ENCODE measurements around the gene PACRG.

The PACRG gene

DNA sequence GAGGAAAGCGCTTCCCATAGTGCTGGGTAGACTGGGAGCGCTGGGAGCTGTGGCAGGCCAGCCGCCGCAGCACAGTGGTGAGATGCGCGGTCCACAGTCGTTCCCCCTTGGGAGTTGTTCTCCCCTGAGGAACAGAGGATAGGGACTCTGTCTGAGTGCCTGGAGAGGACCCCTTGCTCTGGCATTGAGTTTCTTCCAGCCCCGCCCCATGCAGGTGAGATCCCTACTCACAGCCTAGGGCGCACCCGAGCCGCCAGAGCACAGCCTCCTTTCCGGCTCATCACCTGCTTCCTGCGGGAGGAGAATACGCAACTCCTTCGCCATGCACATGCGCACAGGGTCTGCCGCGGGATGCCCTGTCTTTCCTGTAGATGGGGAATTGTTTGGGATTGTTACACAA, 140.6 kb downstream of the PACRG start:
- DNase-seq, result no peak

DNA sequence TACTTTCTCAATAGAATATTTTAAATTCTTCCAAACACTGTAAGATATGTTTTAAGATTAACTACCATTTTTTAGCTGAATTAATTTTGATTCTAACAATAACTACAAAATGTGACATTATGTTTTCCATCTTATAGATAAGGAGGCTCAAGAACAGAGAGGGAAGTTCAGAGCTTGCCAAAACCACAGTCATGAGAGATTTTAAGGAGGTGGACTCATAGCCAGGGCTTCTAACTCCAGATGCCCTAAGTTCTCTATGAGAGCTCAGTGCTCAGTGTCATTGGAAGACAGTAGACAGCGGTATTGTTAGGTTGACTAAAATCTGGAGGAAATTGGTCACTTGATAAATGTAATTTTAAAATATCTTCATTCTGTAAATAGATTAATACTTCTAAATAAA, 144.2 kb downstream of the PACRG start:
- DNase-seq, result no peak

DNA sequence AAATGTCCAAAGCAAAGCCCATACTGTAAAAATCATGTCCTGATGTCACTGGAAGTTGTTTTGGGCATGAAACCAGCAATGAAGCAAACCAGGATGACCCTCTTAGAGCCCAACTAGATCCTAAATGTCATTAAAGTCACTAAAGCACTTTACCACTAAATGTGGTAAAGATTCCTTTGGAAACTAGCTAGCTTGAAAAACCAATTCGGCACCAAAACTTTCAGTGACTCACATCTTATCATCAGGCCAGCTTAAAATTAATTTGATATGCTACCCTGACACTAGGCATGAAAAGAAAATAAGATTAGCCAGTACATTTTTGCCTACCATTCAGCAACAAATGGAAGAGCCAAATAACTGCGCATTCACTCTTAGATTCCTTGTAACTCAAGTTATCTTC, 145.8 kb downstream of the PACRG start:
- no peak for DNase-seq

DNA sequence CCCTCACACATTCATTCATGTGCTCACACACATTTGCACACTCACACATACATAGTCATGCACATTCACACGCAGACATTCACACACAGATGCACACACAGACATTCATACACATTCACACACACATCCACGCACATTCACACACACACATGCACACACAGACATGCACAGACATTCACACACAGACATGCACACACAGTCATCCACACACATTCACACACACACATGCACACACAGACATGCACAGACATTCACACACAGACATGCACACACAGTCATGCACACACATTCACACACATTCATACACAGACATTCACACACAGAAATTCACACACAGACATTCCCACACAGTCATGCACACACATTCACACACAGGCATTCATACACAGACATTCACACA, 147.3 kb downstream of the PACRG start:
- DNase-seq, result no peak

DNA sequence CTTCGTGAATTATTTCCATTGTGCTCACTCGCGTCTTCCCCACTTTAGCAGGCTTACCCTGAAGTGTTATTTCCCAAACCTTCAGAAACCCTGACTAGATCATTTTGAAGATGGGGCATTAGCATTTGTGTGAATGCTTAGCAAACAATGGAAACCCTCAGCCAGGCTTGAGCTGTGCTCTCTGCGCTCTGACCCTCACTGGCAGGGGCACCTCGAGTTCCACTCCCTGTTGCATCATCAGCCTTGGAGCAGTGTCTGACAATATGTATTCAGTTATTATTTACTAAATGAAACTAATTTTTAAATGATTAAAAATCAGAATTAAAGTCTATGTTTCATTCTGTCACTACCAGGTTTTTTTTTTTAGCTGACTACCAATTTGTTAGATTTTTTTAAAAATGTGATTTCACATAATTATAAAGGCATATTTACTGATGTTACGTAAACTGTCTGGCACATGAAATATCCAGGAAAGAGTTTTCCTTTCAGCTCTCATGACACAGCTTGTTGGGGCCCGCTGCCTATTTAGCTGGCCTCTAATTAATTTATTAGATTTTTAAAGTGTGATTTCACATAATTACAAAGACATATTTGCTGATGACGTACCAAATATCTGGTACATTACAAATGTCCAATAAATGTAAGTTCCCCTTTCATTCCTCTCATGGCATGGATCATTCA, 155.2 kb downstream of the PACRG start:
- no peak for DNase-seq

DNA sequence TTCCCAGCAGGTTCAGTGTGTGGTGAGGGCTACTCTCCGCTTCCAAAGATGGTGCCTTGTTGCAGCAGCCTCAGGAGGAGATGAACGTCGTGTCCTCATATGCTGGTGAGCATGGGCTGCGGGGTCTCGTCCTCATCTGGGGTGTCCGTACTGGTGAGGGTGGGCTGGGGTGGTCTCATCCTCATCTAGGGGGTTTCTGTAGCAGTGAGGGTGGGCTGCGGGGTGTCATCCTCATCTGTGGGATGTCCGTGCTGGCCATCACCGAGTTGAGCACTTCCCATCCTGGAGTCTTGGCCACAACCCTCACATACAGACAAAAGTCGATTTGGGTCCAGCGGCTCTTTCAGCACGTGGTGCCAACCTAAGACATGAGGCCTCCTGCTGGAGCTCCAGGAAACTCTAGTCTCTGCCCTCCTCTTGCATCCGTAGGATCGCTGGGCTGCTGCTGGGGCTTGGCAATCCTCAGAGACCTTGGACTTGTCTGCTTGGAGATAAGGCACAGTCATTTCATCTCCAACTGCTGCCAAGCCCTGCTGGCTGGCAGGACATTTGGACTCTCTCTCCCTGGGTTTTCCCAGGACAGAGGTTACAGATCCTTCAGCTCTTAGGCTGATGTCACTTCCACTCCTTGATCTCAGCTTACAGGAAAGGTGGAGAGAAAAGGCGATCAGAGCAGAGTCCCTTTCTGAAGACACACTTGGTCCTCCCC, 160.4 kb downstream of the PACRG start:
- no peak for DNase-seq

DNA sequence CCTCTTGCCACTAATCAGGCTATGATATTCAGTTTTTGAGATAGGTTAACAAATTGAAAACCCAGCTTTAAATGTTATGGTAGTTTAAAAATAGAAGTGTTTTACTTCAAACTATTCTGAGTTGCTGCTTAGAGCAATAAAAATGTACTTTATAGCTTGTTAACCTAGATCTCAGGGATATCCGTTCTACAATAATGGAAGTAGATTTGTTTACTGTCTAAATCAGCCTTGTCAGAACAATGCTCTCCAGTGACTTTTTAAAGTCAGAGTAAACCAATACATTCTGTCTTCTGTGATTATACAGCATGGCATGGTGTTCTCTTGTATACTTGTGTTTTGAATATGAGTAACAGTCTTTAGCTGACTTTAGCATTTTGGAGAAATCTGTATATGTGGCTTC, 161.5 kb downstream of the PACRG start:
- DNase-seq, result no peak

DNA sequence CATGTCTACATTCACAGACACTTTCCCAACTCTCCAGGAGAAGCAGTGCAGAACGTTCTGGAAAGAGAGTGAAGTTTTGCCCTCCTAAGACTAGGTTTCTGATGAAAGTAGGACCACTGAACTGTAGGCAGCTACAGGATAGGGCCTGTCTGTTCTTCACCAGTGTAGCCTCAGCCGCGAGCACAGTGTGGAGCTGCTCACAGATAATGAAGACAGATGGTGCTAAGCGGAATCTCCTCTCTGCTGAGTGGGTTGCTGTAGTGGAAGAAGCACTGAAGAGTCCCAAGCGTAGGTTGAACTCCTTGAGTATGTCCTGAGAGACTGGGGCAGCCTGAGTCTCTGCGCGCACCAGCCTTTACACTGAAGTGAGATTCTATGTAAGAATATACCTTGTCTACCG, 170.2 kb downstream of the PACRG start:
- no peak for DNase-seq

DNA sequence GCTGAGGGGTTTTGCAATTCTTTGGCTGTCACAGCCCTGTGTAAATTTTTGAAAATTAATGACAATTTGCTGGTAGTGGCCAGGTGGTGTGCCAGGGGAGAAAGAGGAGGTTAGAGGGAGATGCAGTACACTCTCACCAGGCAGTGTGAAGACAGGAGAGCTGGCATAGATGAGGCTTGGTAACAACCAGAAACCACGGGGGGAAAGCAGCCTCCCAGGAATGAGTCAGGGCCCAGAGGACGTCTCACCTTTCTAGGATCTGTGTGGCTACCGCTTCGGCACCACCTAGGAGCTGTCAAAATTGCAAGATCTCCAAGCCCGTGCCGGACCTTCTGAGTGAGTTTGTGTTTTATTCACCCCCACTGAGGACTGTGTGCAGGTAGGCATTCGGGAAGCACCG, 171.4 kb downstream of the PACRG start:
- no peak for DNase-seq

DNA sequence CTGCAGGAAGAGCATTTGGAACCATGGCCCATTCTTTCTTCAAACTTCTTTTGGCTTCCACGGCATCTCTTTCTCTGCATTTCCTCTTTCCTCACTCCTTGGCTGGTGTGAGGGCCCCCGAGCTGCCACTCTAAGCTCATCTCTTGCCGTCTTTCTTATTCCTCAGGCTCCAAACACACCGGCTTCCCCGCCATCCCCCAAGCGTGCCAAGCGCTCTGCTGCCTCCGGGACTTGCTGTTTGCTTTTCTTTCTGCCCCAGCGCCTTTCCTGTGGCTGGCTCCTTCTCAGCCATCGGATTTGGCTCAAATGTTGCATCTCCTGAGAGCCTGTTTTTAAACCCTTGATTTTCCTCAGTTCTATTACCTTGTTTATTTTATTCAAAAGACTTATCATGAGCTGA, 172.7 kb downstream of the PACRG start:
- DNase-seq, result no peak

DNA sequence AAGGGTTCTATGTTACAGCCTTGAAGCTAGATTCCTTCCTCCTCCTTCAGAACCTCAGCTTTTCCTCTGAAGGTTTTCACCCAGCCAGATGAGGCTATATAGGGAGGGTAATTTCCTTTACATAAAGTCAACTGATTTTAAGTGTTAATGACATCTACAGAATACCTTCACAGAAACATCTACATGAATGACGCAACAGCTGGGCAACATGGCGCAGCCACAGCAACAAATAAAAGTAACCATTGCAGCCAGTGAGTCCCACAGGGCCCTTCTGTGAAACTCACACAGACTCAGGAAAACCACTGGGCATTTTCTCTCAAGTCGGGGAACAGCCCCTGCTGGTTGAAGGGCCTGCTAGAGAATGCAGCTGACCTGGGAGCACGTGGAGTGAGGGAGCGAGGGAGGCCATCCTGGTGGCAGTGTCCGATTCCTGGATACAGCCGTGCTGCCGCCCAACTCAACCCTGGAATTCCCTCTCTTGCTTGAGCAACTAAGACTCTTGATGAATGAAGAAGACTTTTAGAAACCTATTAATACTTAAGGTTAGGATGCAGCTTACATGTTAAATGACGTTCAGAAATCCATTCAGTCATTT, 176.4 kb downstream of the PACRG start:
- no peak for DNase-seq

DNA sequence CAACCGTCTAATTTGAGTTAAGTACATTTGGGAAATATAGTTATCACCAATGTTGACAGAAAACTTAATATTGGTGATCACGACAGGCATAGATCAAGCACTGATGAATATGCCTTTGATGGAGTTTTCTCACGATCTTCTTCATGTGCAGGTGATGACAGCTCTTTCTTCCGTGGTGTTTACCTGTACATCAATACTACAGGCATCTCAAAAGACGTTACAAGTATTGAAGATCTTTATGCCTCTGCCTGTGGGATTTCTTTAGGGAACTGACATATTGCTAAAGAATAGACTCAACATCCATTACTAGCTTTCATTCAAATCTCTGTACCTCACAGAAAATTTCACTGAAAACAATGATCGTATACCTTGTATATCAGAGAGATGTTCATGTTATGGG, 178.7 kb downstream of the PACRG start:
- no peak for DNase-seq

DNA sequence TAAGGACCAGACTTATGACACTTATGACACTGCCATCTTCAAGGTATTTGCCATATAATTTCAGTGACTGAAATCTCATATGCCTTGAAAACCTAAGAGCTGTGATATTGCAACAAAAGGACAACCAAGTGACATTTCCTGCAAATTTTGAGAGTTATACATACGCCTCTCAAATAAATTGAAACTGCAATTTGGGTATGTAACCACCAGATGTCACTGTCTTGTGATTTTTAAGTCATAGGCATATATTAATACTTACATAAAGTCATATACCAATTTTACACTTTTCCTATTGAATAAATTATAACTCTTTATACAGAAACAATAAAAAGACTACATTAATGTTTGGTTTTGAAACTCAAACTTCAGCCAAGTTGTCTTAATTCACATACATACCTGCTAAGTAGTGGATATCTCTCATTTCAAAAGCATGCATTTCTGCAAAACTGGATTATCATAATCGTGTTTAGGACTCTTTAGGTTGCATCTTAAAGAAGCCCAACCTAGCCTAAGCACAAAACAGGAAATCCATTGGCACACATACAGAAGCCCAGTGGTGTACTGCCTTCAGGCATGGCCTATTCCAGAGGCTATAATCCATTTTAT, 180.2 kb downstream of the PACRG start:
- DNase-seq, result no peak

DNA sequence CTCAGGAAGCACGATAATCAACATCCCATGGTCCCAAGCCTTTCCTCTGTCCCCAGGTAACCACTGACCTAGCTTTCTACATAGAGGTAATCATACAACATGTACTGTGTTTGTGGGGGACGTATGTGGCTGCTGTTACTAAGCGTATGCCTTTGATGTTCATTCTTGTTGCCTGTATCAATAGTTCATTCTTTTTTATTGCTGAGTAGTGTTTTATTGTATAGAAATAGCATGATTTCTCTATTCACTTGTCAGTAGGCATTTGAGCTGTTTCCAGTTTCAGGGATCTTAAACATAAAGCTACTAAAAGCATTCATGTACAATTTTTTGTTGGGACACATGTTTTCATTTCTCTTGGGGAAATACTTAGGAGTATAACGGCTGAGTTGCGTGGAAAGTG, 185.4 kb downstream of the PACRG start:
- DNase-seq, result no peak

DNA sequence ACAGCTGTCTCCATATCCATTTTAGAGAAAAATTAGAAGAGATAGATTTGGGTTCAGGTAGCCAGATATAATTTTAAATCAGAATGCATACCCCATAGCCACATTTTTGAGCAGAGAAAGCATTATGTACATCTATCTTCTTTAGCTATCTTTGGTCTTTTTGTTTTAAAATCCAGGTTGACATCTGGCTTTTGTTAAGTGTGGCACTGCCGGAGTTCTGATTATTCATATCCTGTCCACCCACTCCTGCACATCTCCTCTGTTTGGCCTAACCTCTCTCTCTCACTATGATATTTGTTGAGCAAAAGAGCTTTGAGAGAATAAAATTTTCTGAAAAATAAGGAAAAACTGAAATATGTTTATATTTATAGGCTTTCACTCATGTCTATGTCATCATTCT, 189.7 kb downstream of the PACRG start:
- no peak for DNase-seq

DNA sequence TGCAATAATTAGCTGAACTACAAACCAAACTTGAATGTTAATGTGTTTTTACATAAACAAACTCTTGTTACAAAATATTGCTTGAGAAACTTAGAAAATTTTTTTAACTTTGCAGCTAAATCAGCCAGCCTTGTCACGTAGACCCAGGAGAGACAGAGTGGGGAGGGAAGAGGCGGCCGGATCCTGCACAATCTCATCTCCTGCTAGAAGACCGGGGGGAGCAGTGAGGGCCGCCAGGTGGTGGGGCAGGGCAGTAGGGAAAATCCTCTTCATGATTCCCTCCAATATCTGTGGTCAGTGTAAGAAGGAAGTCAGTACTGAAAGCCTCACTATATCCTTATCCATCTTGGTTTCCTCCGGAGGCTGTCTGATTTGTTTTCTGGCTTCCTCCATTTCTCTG, 193.3 kb downstream of the PACRG start:
- no peak for DNase-seq

DNA sequence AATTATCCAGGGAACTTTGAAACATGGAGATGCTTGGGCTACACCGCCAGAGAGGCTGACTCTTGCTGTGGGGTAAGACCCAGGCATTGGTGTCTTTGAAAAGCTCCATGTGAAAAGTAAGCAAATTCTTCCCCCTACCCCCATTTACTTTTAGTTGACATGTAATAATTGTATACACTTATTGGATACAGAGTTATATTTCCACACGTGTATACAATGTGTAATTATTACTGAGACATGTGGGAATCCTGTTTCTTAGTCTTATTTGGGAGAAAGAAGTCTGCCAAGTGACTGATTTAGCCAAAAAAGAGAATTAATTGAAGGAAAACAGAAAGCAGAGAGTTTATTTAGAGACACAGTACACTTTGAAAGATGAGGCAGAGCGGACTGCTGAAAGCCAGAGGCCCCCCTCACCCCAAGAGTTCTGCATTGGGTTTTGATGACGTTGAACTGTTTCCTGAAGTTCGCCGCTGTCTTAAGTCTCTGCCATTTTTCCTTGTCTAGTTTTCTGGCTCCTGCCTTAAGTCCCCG, 193.8 kb downstream of the PACRG start:
- DNase-seq, result no peak

DNA sequence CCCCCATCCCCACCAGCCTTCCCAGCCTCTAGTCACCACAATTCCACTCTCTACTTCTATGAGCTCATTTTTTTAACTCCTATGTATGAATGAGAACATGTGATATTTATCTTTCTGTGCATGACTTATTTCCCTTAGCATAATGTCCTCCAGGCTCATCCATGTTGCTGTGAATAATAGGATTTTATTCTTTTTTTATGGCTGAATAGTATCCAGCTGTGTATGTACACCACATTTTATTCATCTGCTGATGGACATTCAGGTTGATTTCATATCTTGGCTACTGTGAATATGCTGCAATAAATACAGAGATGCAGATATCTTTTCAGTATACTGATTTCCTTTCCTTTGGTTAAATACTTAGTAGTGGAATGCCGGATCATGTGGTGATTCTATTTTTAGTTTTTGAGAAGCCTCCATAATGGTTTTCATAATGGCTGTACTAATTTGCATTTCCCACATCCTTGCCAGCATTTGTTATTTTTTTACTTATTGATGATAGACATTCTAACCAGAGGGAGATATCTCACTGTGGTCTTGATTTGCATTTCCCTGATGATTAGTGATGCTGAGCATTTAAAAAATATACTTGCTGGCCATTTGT, 194.9 kb downstream of the PACRG start:
- no peak for DNase-seq

DNA sequence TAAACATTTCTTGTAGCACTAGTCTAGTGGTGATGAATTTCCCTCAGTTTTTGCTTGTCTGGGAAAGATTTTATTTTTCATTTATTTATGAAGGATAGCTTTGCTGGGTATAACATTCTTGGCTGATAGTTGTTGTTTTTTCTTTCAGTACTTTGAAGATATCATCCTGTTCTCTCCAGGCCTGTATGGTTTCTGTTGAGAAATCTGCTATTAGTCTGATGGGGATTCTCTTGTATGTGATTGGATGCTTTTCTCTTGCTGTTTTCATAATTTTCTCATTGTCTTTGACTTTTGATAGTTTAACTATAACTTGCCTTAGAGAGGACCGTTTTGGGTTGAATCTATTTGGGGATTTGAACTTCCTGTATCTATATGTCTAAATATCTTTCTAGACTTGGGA, 207.1 kb downstream of the PACRG start:
- no peak for DNase-seq

DNA sequence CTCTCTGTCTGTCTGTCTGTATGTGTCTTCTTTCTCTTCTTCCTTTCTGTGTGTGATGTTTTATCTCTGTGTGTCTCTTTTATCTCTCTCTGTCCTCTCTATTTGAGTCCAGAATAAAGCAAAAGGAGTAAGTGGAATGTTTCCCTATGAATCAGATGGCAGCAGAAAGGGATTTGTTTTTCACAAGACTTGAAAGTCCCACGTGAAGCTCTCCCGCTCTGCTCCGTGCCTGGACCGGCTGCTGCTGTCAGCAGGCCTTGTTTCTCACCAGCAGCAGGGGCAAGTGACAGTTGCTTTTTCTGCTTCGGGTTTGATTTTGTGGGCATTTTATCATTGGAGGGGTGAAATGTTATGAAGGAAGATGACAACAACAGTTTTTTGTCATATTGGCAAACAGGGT, 212.7 kb downstream of the PACRG start:
- DNase-seq, result no peak

DNA sequence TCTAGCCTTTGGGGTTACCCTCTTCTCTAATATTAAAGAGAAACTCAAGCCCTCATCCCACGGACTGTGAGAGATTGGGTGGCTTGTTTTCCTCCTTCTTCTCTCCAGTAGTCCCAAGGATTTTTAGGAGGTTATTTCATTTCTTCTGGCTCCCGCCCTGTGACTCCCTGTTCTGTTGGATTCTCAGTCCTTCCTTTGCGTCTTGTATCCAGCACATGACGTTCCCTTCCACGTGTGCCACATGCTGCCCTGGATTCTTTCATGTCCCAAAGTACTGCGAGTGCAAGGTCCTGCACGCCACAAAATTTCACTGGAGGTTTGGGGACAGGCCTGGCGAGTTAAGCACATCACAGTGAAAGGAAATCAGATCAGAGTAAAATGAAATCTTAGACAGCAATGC, 213.4 kb downstream of the PACRG start:
- no peak for DNase-seq

DNA sequence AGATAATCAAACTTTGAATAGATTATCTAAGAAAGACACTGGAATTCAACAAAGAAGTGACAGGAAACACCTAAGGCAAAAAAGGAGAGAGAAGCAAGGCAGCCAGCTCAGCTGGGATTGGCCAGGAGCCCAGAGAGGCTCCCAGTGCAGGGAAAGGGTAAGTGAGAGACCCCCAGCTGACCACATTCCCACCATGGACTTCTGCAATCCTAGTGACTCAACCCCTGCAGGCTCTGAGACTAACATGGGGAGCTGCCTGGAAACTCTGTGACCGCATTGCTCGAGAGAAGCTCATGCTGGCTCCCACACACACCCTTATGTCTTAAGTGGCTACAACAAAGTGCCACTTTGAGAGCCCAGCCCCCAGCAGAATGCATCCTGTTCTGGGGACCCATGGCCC, 215.1 kb downstream of the PACRG start:
- no peak for DNase-seq

DNA sequence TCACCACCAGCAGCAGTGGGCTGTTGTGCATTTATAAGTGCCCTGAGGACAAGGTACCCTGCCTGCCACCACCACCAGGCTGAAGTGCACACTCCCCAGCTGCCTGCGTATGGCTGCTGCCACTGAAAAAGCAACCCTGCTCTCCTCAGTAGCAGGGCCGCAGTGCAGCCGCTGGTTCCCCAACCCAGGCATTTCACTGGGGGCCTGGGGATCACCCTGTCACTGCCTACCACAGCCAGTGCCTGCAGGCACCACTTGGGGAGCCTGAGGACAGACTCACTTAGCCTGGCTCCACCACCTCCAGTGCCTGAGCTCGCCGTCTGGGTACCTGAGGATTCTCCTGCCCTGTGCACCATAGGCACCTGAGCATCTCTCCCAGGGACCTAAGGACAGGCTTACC, 215.6 kb downstream of the PACRG start:
- DNase-seq, result no peak
